Suprapubic skin (tissue), 3 donors: ENCODE data around the gene KIAA0408.

Experiments used
- CTCF ChIP-seq, 2 donors: fragments of 200-600 bp in 1 of 2; fragments of 450-650 bp in 1 of 2; sonication (generic) in 1 of 2; IDR thresholded peaks; one replicate each; pipeline ENCODE4 v1.5.1; 2016 to 2019; ENCODE audit warnings: antibody characterized with exemption in 2 of 2, mild to moderate bottlenecking in 1 of 2, moderate library complexity in 1 of 2
- EP300 ChIP-seq: sonication (generic); formaldehyde crosslinking; IDR thresholded peaks from one replicate; pipeline ENCODE4 v1.6.1; 2017; ENCODE audit warnings: antibody characterized with exemption
- POLR2A ChIP-seq, 2 donors: fragments of 450-650 bp; IDR thresholded peaks; one replicate each; pipeline ENCODE4 v1.6.1; 2017; ENCODE audit warnings: antibody characterized with exemption in 2 of 2, mild to moderate bottlenecking in 2 of 2, moderate library complexity in 2 of 2

- TF ChIP-seq CTCF (IDR thresholded peaks at IDR 0.05) (no peak), POLR2A (IDR thresholded peaks at IDR 0.05) (no peak), EP300 (no peak)
Observed at GRCh38 chr6:127506894-127507293, 47.7 kb upstream of the KIAA0408 start.
